SJSA1 (cell line): ENCODE measurements around the gene IFIT3. TPM values are rescaled to one million over a fixed set of nuclear protein-coding genes. Genes with fewer than 3 reads are reported as not detected.

Experiments used
- total RNA-seq: library from RNA; depleted of rRNA; stranded (reverse); fragments of >200 nt; shearing (Covaris generic); gene quantifications from 2 replicates; pipeline ENCODE4 v1.2.3, GENCODE V29; 2014; rRNA removed

IFIT3 gene
- total RNA-seq, 1 experiment from 2014 or later, result 12.9 TPM

Other genes starting within 250 kb of the IFIT3 start
- 0.55 TPM in 1 of 2 replicates, not detected in the other for gene CH25H, start 120.7 kb upstream of the IFIT3 start, total RNA-seq
- gene LIPA, start 76.2 kb upstream of the IFIT3 start, total RNA-seq, result 38.1 and 55.8 TPM in 2 replicates
- gene IFIT2, start 26.0 kb upstream of the IFIT3 start, total RNA-seq, result 0.44 and 2.2 TPM in 2 replicates
- not detected in 2 replicates for gene IFIT1B, start 50.1 kb downstream of the IFIT3 start, total RNA-seq
- gene IFIT1, start 64.6 kb downstream of the IFIT3 start, total RNA-seq, result 1.8 and 5.2 TPM in 2 replicates
- gene IFIT5, start 86.6 kb downstream of the IFIT3 start, total RNA-seq, result 32.5 and 39.3 TPM in 2 replicates
- 0.34 TPM in 1 of 2 replicates, not detected in the other for gene SLC16A12, start 207.6 kb downstream of the IFIT3 start, total RNA-seq